ENCODE measurements around the gene CTDSP1.

The CTDSP1 gene

GRCh38 chr2:218399391-218400166 lies at the start of gene CTDSP1:
Gene CTDSP1 (plus strand): TSS chr2:218399868. CDS start chr2:218400091, 223 bp downstream.
- DNase-seq (ENCODE audit: low read depth in 1 of 2, low spot score in 1 of 2), result peak; percentile 73 to 88

DNA sequence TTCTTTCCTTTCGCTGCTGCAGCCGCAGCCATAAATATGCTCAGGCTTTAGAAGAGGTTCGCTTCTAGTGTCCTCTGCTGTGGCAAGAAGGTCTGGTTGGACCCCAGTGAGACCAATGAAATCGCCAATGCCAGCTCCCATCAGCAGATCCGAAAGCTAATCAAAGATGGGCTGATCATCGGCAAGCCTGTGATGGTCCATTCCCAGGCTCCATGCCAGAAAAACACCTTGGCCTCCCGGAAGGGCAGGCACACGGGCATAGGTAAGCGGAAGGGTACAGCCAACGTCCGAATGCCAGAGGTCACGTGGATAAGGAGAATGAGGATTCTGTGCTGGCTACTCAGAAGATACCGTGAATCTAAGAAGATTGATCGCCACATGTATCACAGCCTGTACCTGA lies 45.6 kb upstream of the CTDSP1 start:
- DNase-seq (ENCODE audit: low read depth in 1 of 2, low spot score in 1 of 2), result no peak

DNA sequence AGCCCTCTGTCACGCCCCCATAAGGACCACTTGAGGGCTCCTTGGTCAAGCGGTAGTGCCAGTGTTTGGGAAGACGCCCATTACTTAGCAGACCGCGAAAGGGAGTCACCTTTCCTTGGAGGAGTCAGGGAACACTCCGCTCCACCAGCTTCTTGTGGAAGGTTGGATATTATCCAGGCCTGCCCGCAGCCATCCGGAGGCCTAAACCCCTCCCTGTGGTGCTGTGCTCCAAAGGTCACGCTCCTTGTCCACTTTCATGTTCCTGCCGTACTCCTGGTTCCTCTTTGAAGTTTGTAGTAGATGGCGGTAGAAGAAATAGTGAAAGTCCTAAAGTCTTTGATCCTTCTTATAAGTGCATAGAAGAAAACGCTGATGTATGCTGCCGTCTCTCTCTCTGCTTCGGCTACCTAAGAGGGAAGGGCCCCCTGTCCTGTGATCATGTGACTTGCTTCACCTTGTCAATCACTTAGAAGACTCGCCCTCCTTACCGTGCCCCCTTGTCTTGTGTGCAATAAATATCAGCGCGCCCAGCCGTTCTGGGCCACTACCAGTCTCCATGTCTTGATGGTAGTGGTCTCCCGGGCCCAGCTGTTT lies 44.7 kb upstream of the CTDSP1 start:
- no peak for DNase-seq (ENCODE audit: low read depth in 1 of 2, low spot score in 1 of 2)

- no peak for DNase-seq (ENCODE audit: low read depth in 1 of 2, low spot score in 1 of 2)
These were observed 42.2 kb upstream of the CTDSP1 start for GRCh38 chr2:218357236-218358177.

DNA sequence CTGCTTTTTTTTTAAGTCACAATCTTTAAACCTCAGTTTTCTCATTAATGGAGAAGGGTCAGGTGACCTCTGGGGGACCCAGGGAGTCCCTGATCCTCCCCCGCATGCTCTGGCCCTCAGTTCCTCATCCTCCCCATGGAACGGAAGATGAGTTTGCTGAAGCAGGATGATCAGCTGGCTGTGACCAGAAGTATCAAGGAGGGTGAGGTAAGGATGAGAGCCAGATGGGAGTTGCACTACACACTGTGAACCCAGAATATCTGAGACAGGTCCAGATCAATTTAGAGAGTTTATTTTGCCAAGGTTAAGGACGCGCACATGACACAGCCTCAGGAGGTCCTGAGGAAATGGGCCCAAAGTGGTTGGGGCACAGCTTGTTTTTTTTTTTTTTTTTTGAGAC lies 39.2 kb upstream of the CTDSP1 start:
- DNase-seq (ENCODE audit: low read depth in 1 of 2, low spot score in 1 of 2), result no peak

DNA sequence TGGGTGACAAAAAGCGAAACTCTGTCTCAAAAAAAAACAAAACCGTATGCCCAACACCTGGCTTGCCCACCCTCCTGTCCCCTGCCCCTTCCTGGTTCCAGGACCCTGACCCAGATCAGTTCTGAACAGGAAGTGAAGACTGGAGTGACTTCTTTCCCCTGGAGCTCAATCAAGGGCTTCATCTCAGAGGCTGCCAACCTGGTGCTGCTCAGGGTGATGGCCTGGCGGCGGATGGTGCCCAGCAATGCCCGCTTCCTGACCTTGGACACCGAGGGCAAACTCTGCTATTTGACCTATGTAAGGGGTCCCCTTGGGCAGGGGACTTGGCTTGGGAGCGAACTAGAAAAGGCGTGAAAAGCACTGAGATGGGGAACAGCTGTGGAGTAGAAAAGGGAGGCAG lies 37.1 kb upstream of the CTDSP1 start:
- no peak for DNase-seq (ENCODE audit: low read depth in 1 of 2, low spot score in 1 of 2)

GRCh38 chr2:218363736-218364135 lies 35.9 kb upstream of the CTDSP1 start:
- no peak for DNase-seq (ENCODE audit: low read depth in 1 of 2, low spot score in 1 of 2)

GRCh38 chr2:218364196-218364595 lies 35.5 kb upstream of the CTDSP1 start:
- DNase-seq (ENCODE audit: low read depth in 1 of 2, low spot score in 1 of 2), result no peak

- no peak for DNase-seq (ENCODE audit: low read depth in 1 of 2, low spot score in 1 of 2)
These were observed 32.9 kb upstream of the CTDSP1 start for GRCh38 chr2:218366621-218367414.

GRCh38 chr2:218367415-218368149 lies 32.1 kb upstream of the CTDSP1 start:
- DNase-seq (ENCODE audit: low read depth in 1 of 2, low spot score in 1 of 2), result peak; percentile 28 to 38

DNA sequence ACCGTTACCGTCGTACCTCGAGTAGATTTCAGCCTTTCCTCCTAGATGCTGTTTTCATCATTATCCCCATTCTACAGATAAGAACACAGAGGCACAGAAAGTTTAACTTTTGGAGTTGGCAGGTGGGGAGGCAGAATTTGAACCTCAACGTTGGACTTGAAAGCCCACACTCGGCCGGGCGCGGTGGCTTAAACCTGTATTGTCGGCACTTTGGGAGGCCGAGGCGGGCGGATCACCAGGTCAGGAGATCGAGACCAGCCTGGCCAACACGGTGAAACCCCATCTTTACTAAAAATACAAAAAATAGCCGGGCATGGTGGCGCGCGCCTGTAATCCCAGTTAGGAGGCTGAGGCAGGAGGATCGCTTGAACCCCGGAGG lies 31.5 kb upstream of the CTDSP1 start:
- no peak for DNase-seq (ENCODE audit: low read depth in 1 of 2, low spot score in 1 of 2)

- no peak for DNase-seq (ENCODE audit: low read depth in 1 of 2, low spot score in 1 of 2)
These were observed 31.0 kb upstream of the CTDSP1 start for GRCh38 chr2:218368621-218369153.

GRCh38 chr2:218369330-218369729 lies 30.3 kb upstream of the CTDSP1 start:
- DNase-seq (ENCODE audit: low read depth in 1 of 2, low spot score in 1 of 2), result no peak

GRCh38 chr2:218370410-218371063 lies 29.1 kb upstream of the CTDSP1 start:
- DNase-seq (ENCODE audit: low read depth in 1 of 2, low spot score in 1 of 2), result no peak

DNA sequence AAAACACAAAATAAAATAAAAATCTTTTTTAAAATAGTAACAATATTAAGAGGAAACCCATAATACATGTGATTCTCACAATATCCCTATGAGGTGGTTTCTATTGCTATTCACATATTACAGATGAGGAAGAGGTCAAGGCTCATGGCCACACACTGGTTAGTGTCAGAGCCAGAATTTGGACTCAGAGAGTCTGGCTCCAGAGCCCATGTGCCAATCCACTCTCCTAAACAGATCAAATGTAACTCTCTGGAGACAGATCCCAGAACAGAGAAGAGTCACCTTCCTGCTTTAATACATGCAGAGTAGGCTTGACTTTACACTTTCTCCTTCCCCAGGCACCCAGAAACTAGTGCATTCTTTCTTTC lies 27.7 kb upstream of the CTDSP1 start:
- no peak for DNase-seq (ENCODE audit: low read depth in 1 of 2, low spot score in 1 of 2)

GRCh38 chr2:218374795-218375194 lies 24.9 kb upstream of the CTDSP1 start:
- DNase-seq (ENCODE audit: low read depth in 1 of 2, low spot score in 1 of 2), result no peak

GRCh38 chr2:218375212-218375611 lies 24.5 kb upstream of the CTDSP1 start:
- no peak for DNase-seq (ENCODE audit: low read depth in 1 of 2, low spot score in 1 of 2)

GRCh38 chr2:218378053-218378452 lies 21.6 kb upstream of the CTDSP1 start:
- DNase-seq (ENCODE audit: low read depth in 1 of 2, low spot score in 1 of 2), result no peak

GRCh38 chr2:218381916-218382366 lies 17.7 kb upstream of the CTDSP1 start, which contains the start of gene SLC11A1:
Gene SLC11A1 (plus strand): TSS chr2:218382273. CDS start chr2:218382369, 96 bp downstream.
- no peak for DNase-seq (ENCODE audit: low read depth in 1 of 2, low spot score in 1 of 2)
